Dedifferentiated amniotic fluid mesenchymal stem cell (primary cell): ENCODE data around the gene MBLAC1.

Source experiments
- DNase-seq: peaks from one replicate; pipeline ENCODE4 v3.0.0-alpha.2; 2016; ENCODE audit errors: extremely low spot score

Gene MBLAC1

DNA sequence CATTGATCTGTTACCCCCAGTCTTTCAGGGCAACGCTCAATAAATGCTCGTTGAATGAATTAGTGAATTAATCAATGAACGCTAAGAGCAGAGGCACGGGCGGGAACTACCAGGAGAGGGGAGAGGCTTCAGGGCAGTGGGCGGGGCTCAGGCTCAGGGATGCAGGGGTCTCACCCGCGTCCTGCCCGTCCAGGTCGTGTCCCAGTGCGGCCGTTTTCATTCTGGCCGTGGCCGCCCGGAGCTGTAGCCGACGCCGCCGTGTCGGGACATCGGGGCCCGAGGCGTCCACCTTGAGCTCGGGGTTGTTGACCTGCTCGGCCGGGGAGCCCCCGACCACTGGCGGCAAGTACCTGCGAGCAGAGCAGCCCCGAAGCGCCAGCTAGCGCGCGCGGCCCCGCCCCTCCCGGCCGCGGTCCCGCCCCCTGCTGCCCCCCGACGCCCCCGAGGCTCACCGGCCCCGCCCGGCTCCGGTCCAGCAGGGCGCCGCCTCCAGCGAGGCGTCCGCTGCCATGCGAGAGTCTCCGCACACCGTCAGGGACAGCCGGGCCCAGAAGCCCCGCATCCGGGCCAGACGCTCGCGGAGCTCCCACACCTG lies 44.4 kb downstream of the MBLAC1 start:
- no peak for DNase-seq

- no peak for DNase-seq
These were observed 45.1 kb downstream of the MBLAC1 start for GRCh38 chr7:100171840-100172239.

GRCh38 chr7:100173806-100174495 lies 47.2 kb downstream of the MBLAC1 start:
- DNase-seq: no peak

GRCh38 chr7:100174582-100174981 lies 47.8 kb downstream of the MBLAC1 start:
- no peak for DNase-seq

DNA sequence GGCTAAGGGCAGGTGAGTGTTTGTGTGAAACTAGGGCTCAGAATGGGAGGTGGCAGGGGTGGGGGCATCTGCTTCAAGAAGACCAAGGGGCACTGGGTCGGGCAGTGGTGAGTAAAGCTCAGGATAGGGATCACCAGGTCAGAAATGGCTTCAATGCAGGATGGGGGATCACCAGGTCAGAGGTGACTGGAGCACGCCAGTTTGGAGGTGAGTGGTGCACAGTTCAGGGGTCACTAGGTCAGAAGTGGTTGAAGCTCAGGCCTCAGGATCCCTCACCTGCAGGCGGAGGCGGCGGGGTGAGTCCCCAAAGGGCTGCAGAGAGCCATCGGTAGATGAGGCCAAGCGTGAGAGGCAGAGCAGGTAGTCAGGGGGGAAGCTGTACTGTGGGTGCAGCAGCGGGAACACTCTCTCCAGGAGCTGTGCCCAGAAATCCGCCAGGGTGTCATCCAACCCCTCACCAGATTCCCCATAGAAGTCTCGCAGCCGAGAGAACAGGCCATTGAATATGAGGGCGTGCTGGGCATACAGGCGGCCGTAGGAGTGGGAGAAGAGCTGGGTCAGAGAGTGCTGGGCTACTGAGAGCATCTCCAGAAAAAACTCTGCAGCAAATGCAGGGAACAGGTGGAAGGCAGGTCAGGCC lies 48.6 kb downstream of the MBLAC1 start:
- no peak for DNase-seq

- no peak for DNase-seq
These were observed 49.6 kb downstream of the MBLAC1 start for GRCh38 chr7:100176096-100177044.

DNA sequence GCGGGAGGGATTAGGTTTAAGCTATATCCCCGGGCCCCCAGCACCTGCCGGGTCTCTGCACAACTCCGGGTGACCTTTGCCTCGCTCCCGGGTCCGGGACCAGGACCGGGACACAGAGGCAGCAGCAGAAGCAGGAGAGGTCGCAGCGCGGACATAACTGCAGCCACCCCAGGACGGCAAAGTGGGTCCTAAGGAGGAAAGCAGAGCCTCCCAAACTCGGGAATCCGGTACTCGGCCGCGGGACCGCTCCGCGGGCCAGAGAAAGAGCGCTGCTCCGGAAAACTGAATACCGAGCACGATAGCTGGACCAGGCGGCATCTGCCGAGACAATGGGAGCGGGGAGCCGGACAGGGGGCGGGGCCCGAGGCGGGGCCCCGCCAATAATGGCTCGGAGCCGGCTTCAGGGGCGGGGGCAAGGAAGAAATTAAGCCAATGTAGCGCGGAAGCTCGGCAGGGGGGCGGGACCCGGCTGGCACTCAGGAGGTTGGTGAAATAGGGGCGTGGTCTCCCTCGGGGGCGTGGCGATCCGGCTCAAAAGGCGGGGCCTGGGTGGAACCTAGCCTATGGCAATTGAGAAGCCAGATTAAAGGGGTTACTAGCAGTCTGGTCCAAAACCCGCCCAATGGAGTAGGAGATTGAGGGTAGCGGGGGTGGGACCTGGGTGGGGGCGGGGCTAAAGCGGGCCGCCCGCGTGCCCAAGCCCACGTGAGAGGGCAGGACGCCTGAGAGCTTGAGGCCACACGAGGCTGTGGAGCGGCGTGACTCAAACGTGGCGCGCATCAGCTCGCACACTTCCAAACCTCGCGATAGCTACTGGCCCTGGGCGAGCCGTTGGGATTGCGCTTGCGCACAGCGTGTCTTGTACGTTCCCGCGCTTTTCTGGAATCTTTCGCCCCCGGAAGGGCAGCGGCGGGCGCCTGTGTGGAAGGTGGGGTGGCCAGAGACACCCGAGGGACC lies 50.6 kb downstream of the MBLAC1 start, which contains the start of the genes GPC2 and STAG3:
TSS of gene GPC2 (minus strand) at position 337 of the 957 bp plus-strand sequence. CDS start at position 155, 182 bp downstream.
TSS of gene STAG3 (plus strand) at position 874 of the 957 bp plus-strand sequence. CDS start 2,639 bp downstream, outside the sequence.
- peak; percentile 95 for DNase-seq
